H1 (cell line): Measurements from ENCODE around the gene FBN2.

Source experiments
- CEBPB ChIP-seq: IDR thresholded peaks from 2 replicates; pipeline ENCODE4 v1.6.1; 2012; ENCODE audit warnings: low read depth, low read length
- CHD1 ChIP-seq: IDR thresholded peaks from 2 replicates; pipeline ENCODE4 v1.6.1; 2012; ENCODE audit warnings: low read depth, low read length, improper control_type of control experiment
- EGR1 ChIP-seq: IDR thresholded peaks from 2 replicates; pipeline ENCODE4 v1.6.1; 2011; ENCODE audit warnings: low read depth, low read length, borderline replicate concordance
- EP300 ChIP-seq, 2 experiments: IDR thresholded peaks; 1 replicate in 1 of 2; 2 replicates in 1 of 2; pipeline ENCODE4 v1.6.1; 2011 to 2012; ENCODE audit warnings: low read depth in 2 of 2, low read length in 2 of 2, mild to moderate bottlenecking in 2 of 2, borderline replicate concordance in 1 of 2, inconsistent platforms in 1 of 2, moderate library complexity in 1 of 2
- EZH2 ChIP-seq: fragments of 200-600 bp; sonication (generic); IDR thresholded peaks from 2 replicates; pipeline ENCODE4 v1.7.1; 2012; ENCODE audit warnings: low read depth, mild to moderate bottlenecking, moderate library complexity, low read length, inconsistent platforms; ENCODE audit not compliant: severe bottlenecking
- JUN ChIP-seq: IDR thresholded peaks from 2 replicates; pipeline ENCODE4 v1.6.1; 2011; ENCODE audit warnings: low read depth, mild to moderate bottlenecking, improper control_type of control experiment, low read length
- POLR2A ChIP-seq, 2 experiments: IDR thresholded peaks; 1 replicate in 1 of 2; 2 replicates in 1 of 2; pipeline ENCODE4 v1.6.1; 2011; ENCODE audit warnings: low read depth in 2 of 2, low read length in 2 of 2, mild to moderate bottlenecking in 2 of 2; ENCODE audit errors: control extremely low read depth in 1 of 2
- RAD21 ChIP-seq, 2 experiments: IDR thresholded peaks in 1 of 2; conservative IDR thresholded peaks in 1 of 2; 2 replicates each; pipeline ENCODE4 v1.6.1; 2011; ENCODE audit warnings: low read depth in 2 of 2, low read length in 2 of 2, improper control_type of control experiment in 1 of 2, inconsistent platforms in 1 of 2, mild to moderate bottlenecking in 1 of 2, moderate library complexity in 1 of 2
- SP1 ChIP-seq: IDR thresholded peaks from 2 replicates; pipeline ENCODE4 v1.6.1; 2011; ENCODE audit warnings: low read depth, low read length
- SUZ12 ChIP-seq: fragments of 200-600 bp; sonication (generic); IDR thresholded peaks from 2 replicates; pipeline ENCODE4 v1.6.1; 2012; ENCODE audit warnings: mild to moderate bottlenecking, inconsistent platforms, low read length, moderate library complexity, mixed read lengths
- TAF7 ChIP-seq: optimal IDR thresholded peaks from 2 replicates; pipeline ENCODE3; 2011; ENCODE audit warnings: low read depth, mild to moderate bottlenecking, inconsistent platforms, low read length, moderate library complexity, borderline replicate concordance
- ZNF274 ChIP-seq: IDR thresholded peaks from 2 replicates; pipeline ENCODE4 v1.7.0; 2012; ENCODE audit warnings: low read length, borderline replicate concordance; ENCODE audit errors: extremely low read depth
- TF ChIP-seq, protein P1 (sequence below), 3 experiments: IDR thresholded peaks; 1 replicate in 2 of 3; 2 replicates in 1 of 3; pipeline versions ENCODE4 v1.5.1 to v1.6.1; 2011; ENCODE audit warnings: low read length in 3 of 3, mild to moderate bottlenecking in 3 of 3, inconsistent platforms in 2 of 3, low read depth in 1 of 3, moderate library complexity in 1 of 3; ENCODE audit not compliant: insufficient read depth in 1 of 3; ENCODE audit errors: control extremely low read depth in 1 of 3
- TF ChIP-seq, protein P2 (sequence below): IDR thresholded peaks from 2 replicates; pipeline ENCODE4 v1.6.1; 2011; ENCODE audit warnings: low read depth, mild to moderate bottlenecking, low read length; ENCODE audit not compliant: insufficient read depth

DNA sequence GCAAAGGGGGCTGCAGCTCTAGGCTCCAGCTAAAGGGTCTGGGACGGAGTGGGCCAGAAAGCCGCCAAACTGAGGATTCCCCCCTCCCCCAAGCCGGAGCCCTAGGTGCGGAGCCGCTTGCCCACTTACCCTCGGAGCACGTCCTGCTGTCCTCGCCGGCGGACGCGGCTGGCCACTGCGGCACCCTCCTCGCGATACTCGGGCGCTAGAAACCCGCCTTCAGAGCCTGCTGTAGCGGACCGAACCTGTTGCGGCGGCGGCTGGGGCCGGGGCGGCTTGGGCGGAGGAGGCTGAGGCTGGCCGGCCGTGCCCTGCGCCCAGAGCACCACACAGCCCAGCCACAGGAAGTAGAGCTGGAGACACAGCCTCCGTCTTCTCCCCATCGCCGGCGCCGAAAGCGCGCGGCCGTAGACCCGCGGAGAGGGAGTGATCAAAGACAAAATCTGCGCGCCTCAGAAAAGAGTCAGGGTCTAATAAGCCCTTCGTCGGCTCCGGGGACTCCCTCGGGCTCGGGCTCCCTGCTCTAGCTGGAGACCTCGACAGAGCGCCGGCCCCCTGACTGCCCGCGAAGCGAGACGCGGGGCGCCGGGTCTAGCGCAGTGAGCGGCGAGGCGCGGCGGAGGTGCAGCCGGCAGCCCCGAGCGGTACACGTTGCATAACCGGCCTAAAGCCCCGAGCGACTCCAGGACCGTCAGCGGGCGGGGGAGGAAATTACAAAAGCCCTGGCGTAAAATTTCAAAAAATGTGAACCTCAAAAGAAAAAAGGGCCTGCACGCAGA is 635 bp downstream of the FBN2 start:
- TF ChIP-seq ZNF274 (no peak), EP300 (IDR thresholded peaks at IDR 0.05; ENCODE audit: borderline replicate concordance in 1 of 2, low read depth in 2 of 2, low read length in 2 of 2) (no peak), RAD21 (IDR thresholded peaks at IDR 0.05 in 1 of 2, conservative IDR thresholded peaks at IDR 0.05 in 1 of 2; ENCODE audit: low read depth in 2 of 2, low read length in 2 of 2) (no peak), CHD1 (no peak), SP1 (no peak), SUZ12 (peak; percentile 76; the same call in 1 of the 2 replicates), POLR2A (IDR thresholded peaks at IDR 0.05; ENCODE audit: control extremely low read depth in 1 of 2, low read depth in 2 of 2, low read length in 2 of 2) (no peak), JUN (no peak), EGR1 (no peak), CEBPB (peak; percentile 59), EZH2 (no peak), TAF7 (peak; percentile 3)
- TF ChIP-seq, protein P1, sequence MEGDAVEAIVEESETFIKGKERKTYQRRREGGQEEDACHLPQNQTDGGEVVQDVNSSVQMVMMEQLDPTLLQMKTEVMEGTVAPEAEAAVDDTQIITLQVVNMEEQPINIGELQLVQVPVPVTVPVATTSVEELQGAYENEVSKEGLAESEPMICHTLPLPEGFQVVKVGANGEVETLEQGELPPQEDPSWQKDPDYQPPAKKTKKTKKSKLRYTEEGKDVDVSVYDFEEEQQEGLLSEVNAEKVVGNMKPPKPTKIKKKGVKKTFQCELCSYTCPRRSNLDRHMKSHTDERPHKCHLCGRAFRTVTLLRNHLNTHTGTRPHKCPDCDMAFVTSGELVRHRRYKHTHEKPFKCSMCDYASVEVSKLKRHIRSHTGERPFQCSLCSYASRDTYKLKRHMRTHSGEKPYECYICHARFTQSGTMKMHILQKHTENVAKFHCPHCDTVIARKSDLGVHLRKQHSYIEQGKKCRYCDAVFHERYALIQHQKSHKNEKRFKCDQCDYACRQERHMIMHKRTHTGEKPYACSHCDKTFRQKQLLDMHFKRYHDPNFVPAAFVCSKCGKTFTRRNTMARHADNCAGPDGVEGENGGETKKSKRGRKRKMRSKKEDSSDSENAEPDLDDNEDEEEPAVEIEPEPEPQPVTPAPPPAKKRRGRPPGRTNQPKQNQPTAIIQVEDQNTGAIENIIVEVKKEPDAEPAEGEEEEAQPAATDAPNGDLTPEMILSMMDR (IDR thresholded peaks at IDR 0.05; ENCODE audit: control extremely low read depth in 1 of 3, insufficient read depth in 1 of 3, low read depth in 1 of 3, low read length in 3 of 3): no peak
- TF ChIP-seq, protein P2, sequence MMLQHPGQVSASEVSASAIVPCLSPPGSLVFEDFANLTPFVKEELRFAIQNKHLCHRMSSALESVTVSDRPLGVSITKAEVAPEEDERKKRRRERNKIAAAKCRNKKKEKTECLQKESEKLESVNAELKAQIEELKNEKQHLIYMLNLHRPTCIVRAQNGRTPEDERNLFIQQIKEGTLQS: no peak
